ENCODE measurements around the gene RBBP5.

GRCh38 chr1:205082431-205082830, 39.3 kb downstream of the RBBP5 start:
- no peak for TF ChIP-seq ARNTL (CRISPR knock-in tag; IDR thresholded peaks at IDR 0.05; ENCODE audit: borderline replicate concordance, low read depth)
- TF ChIP-seq GLIS3 (CRISPR knock-in tag; IDR thresholded peaks at IDR 0.05), result no peak
- TF ChIP-seq ESRRG (CRISPR knock-in tag; IDR thresholded peaks at IDR 0.05), result no peak
- TF ChIP-seq ZNF565 (CRISPR knock-in tag; conservative IDR thresholded peaks at IDR 0.05; ENCODE audit: low read depth), result no peak
- TF ChIP-seq CSRNP3 (CRISPR knock-in tag; IDR thresholded peaks at IDR 0.05), result no peak
- no peak for TF ChIP-seq RARB (CRISPR knock-in tag; IDR thresholded peaks at IDR 0.05)
- no peak for TF ChIP-seq PATZ1 (CRISPR knock-in tag; IDR thresholded peaks at IDR 0.05; ENCODE audit: borderline replicate concordance)
- TF ChIP-seq TSHZ2 (CRISPR knock-in tag; IDR thresholded peaks at IDR 0.05), result no peak
- TF ChIP-seq ZFP3 (CRISPR knock-in tag; IDR thresholded peaks at IDR 0.05), result no peak
- no peak for TF ChIP-seq SNAI2 (CRISPR knock-in tag; IDR thresholded peaks at IDR 0.05)
- no peak for TF ChIP-seq ZC3H10 (CRISPR knock-in tag; IDR thresholded peaks at IDR 0.05)
- TF ChIP-seq OSR1 (CRISPR knock-in tag; IDR thresholded peaks at IDR 0.05), result no peak

All from SK-N-SH treated with all-trans-retinoic acid at 6 μM for 48 hours (cell line).